DND-41 (cell line): ENCODE results near the gene PRKAR2B.

Source experiments
- ATAC-seq: fragments of 200-7000 bp; cut with Tn5 transposase; 3 replicates; pipeline ENCODE4 v1.9.1; 2021; ENCODE audit warnings: low read depth; ENCODE audit not compliant: insufficient read depth
- DNase-seq: peaks from one replicate; pipeline ENCODE4 v3.0.0-alpha.2; 2020
- H2AFZ ChIP-seq: 2 replicates; pipeline ENCODE4 v1.6.0; 2012; ENCODE audit warnings: low read depth, low read length
- H3K27ac ChIP-seq: 2 replicates; pipeline ENCODE4 v1.5.1; 2012; ENCODE audit warnings: low read length, inconsistent platforms
- H3K27me3 ChIP-seq: fragments of 200-600 bp; sonication (generic); 2 replicates; pipeline ENCODE4 v1.6.0; 2012; ENCODE audit warnings: low read length, mild to moderate bottlenecking, inconsistent platforms; ENCODE audit not compliant: insufficient read depth, poor library complexity
- H3K36me3 ChIP-seq: 2 replicates; pipeline ENCODE4 v1.5.1; 2012; ENCODE audit warnings: low read length, inconsistent platforms; ENCODE audit not compliant: insufficient read depth
- H3K4me1 ChIP-seq: 2 replicates; pipeline ENCODE4 v1.5.1; 2012; ENCODE audit warnings: mild to moderate bottlenecking, low read length; ENCODE audit not compliant: insufficient read depth
- H3K4me2 ChIP-seq: 2 replicates; pipeline ENCODE4 v1.6.0; 2012; ENCODE audit warnings: mild to moderate bottlenecking, moderate library complexity, low read length, inconsistent platforms; ENCODE audit not compliant: insufficient read depth
- H3K4me3 ChIP-seq, 2 experiments: fragments of 200-600 bp in 1 of 2; shearing (Covaris generic) in 1 of 2; 2 replicates each; pipeline ENCODE4 v1.5.1; 2012 to 2016; ENCODE audit warnings: inconsistent platforms in 2 of 2, low read length in 2 of 2, mild to moderate bottlenecking in 2 of 2, low read depth in 1 of 2, moderate library complexity in 1 of 2
- H3K79me2 ChIP-seq: 2 replicates; pipeline ENCODE4 v1.6.0; 2012; ENCODE audit warnings: low read length, inconsistent platforms; ENCODE audit not compliant: insufficient read depth
- H3K9ac ChIP-seq: 2 replicates; pipeline ENCODE4 v1.6.0; 2012; ENCODE audit warnings: low read depth, mild to moderate bottlenecking, inconsistent platforms, low read length, moderate library complexity
- H3K9me3 ChIP-seq: 2 replicates; pipeline ENCODE4 v1.5.1; 2012; ENCODE audit warnings: low read length, moderate library complexity, mild to moderate bottlenecking, inconsistent platforms; ENCODE audit not compliant: insufficient read depth, severe bottlenecking
- H4K20me1 ChIP-seq: 2 replicates; pipeline ENCODE4 v1.6.0; 2012; ENCODE audit warnings: low read length; ENCODE audit not compliant: insufficient read depth
- EZH2 ChIP-seq: IDR thresholded peaks from 3 replicates; pipeline ENCODE4 v1.6.1; 2012; ENCODE audit warnings: borderline replicate concordance, low read depth, mild to moderate bottlenecking, moderate library complexity, low read length, inconsistent platforms; ENCODE audit not compliant: severe bottlenecking
- TF ChIP-seq, protein P1 (sequence below): IDR thresholded peaks from 2 replicates; pipeline ENCODE4 v1.5.1; 2012; ENCODE audit warnings: borderline replicate concordance, low read length, moderate library complexity, mild to moderate bottlenecking; ENCODE audit not compliant: poor library complexity, severe bottlenecking; ENCODE audit errors: extremely low read depth

PRKAR2B gene

DNA sequence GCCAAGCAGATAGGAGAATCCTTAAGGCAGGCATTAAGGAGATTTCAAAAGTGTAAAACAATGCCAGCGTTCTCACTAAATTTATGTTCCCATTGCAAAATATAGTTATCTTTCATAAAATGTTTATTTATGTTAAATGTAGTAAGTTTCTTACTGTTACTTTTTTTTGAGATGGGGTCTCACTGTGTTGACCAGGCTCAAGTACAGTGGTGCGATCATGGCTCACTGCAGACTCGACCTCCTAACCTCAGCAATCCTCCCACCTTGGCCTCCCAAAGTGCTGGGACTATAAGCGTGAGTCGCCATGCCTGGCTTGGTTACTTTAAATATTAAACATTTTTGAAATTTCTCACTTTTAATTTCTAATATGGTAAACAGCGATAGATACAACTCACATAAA lies 31.8 kb upstream of the PRKAR2B start:
- Histone ChIP-seq H3K27me3 (no peaks in the 10 kb centered on the region), H3K9ac (no peak overlapping the region), H3K4me2 (no peak overlapping the region), H3K9me3 (no peaks in the 10 kb centered on the region), H4K20me1 (no peaks in the 10 kb centered on the region), H3K4me1 (no peaks in the 10 kb centered on the region), H3K27ac (no peak overlapping the region), H3K79me2 (no peaks in the 10 kb centered on the region), H3K4me3 (no peak overlapping the region), H3K36me3 (no peaks in the 10 kb centered on the region), H2AFZ (no peak overlapping the region)
- TF ChIP-seq EZH2 = no peak
- TF ChIP-seq, protein P1, sequence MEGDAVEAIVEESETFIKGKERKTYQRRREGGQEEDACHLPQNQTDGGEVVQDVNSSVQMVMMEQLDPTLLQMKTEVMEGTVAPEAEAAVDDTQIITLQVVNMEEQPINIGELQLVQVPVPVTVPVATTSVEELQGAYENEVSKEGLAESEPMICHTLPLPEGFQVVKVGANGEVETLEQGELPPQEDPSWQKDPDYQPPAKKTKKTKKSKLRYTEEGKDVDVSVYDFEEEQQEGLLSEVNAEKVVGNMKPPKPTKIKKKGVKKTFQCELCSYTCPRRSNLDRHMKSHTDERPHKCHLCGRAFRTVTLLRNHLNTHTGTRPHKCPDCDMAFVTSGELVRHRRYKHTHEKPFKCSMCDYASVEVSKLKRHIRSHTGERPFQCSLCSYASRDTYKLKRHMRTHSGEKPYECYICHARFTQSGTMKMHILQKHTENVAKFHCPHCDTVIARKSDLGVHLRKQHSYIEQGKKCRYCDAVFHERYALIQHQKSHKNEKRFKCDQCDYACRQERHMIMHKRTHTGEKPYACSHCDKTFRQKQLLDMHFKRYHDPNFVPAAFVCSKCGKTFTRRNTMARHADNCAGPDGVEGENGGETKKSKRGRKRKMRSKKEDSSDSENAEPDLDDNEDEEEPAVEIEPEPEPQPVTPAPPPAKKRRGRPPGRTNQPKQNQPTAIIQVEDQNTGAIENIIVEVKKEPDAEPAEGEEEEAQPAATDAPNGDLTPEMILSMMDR = no peak
- ATAC-seq (no peak), DNase-seq (no peak)

DNA sequence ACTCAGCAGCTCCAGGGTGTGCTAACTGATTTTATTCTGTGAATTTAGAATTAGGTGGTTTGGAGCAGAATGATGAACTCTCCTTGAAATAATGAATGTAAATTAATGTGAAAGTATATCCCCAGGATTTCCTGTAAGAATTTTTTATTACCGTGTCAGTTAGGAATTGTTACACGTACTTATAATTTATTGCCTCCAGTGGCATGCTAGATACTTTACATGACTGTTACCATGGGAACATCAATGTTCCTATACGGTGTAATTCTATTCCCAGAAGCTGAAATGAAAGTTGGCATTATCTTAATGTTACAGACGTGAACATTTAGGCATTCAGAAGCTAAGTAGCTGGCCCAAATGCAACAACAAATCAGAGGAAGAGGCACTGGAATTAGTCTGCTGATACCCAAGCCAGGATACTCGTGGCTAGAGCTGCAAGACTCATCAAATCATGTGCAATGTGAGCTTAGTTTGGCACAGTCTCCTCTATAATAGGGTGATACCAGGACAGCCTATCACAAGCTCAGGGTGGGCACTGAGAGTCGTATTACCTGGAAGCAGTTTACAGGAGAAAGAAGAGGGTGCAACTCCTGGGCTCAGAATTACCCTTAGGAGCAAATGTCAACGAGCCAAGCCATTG lies 30.0 kb upstream of the PRKAR2B start:
- Histone ChIP-seq H3K36me3 (no peaks in the 10 kb centered on the region), H2AFZ (no peak overlapping the region), H3K27me3 (peaks cover 3% of the 10 kb centered on the region), H3K9me3 (no peaks in the 10 kb centered on the region), H3K4me3 (no peak overlapping the region), H3K27ac (no peak overlapping the region), H3K4me1 (no peaks in the 10 kb centered on the region), H4K20me1 (no peaks in the 10 kb centered on the region), H3K79me2 (no peaks in the 10 kb centered on the region), H3K9ac (no peak overlapping the region), H3K4me2 (no peak overlapping the region)
- ATAC-seq (no peak), DNase-seq (no peak)
- TF ChIP-seq, protein P1 = no peak
- no peak for TF ChIP-seq EZH2

- Histone ChIP-seq H3K9me3 (no peaks in the 10 kb centered on the region), H3K9ac (no peak overlapping the region), H4K20me1 (no peaks in the 10 kb centered on the region), H3K4me2 (no peak overlapping the region), H3K79me2 (no peaks in the 10 kb centered on the region), H3K36me3 (no peaks in the 10 kb centered on the region), H3K27me3 (peaks cover 3% of the 10 kb centered on the region), H2AFZ (no peak overlapping the region), H3K4me3 (no peak overlapping the region), H3K4me1 (no peaks in the 10 kb centered on the region), H3K27ac (no peak overlapping the region)
- no peak for ATAC-seq
- DNase-seq = no peak
- TF ChIP-seq, protein P1 = no peak
- TF ChIP-seq EZH2 = no peak
Observed at GRCh38 chr7:107016312-107016711, 28.2 kb upstream of the PRKAR2B start.
